Gastrocnemius medialis (tissue), 4 donors: ENCODE results near the gene RPS6KC1. TPM values are rescaled to one million over a fixed set of nuclear protein-coding genes. Genes with fewer than 3 reads are reported as not detected.
"Not testable (repeated sequence)": the region's sequence is repeated elsewhere in the genome, so short reads cannot be mapped to it uniquely, and the experiment has no call there.

ENCODE experiments used
- ATAC-seq, 2 donors: fragments of 150-250 bp; one replicate each; pipeline ENCODE4 v1.9.1; 2016
- DNase-seq, 2 donors: peaks; one replicate each; pipeline ENCODE4 v3.0.0-alpha.2; 2019
- H3K27ac ChIP-seq, 4 donors: fragments of 200-600 bp; sonication (generic); 1 replicate in 1 of 4; 2 replicates in 3 of 4; pipeline ENCODE4 v1.5.1; 2016 to 2018; ENCODE audit warnings: mild to moderate bottlenecking in 2 of 4, moderate library complexity in 1 of 4
- H3K27me3 ChIP-seq, 3 donors: fragments of 200-600 bp; sonication (generic) in 2 of 3; 1 replicate in 1 of 3; 2 replicates in 2 of 3; pipeline versions ENCODE4 v1.5.1 to v1.6.0; 2016 to 2019; ENCODE audit warnings: mild to moderate bottlenecking in 1 of 3, moderate library complexity in 1 of 3
- H3K36me3 ChIP-seq, 2 donors: fragments of 200-600 bp; sonication (generic) in 1 of 2; one replicate each; pipeline ENCODE4 v1.5.1; 2017 to 2018
- H3K4me1 ChIP-seq, 2 donors: fragments of 200-600 bp; sonication (generic) in 1 of 2; one replicate each; pipeline ENCODE4 v1.5.1; 2016 to 2017; ENCODE audit warnings: mild to moderate bottlenecking in 2 of 2
- H3K4me3 ChIP-seq, 4 donors: fragments of 200-600 bp; sonication (generic) in 3 of 4; 1 replicate in 1 of 4; 2 replicates in 3 of 4; pipeline ENCODE4 v1.5.1; 2016 to 2019; ENCODE audit warnings: mild to moderate bottlenecking in 2 of 4
- H3K9me3 ChIP-seq, 3 donors: fragments of 200-600 bp; sonication (generic) in 2 of 3; 1 replicate in 1 of 3; 2 replicates in 2 of 3; pipeline ENCODE4 v1.5.1; 2016 to 2019
- CTCF ChIP-seq, 5 experiments: fragments of 450-650 bp in 3 of 5; fragments of 200-600 bp in 2 of 5; sonication (generic) in 2 of 5; IDR thresholded peaks in 4 of 5; conservative IDR thresholded peaks in 1 of 5; 1 replicate in 4 of 5; 2 replicates in 1 of 5; pipeline ENCODE4 v1.5.1; 2016 to 2019; ENCODE audit warnings: antibody characterized with exemption in 5 of 5, mild to moderate bottlenecking in 3 of 5, moderate library complexity in 3 of 5
- POLR2A ChIP-seq, 2 donors: fragments of 450-650 bp; IDR thresholded peaks; one replicate each; pipeline ENCODE4 v1.6.1; 2017; ENCODE audit warnings: antibody characterized with exemption in 2 of 2, mild to moderate bottlenecking in 2 of 2, moderate library complexity in 2 of 2
- in situ Hi-C, 4 donors: fragments of 200-750 bp; cut with MboI; loops; one replicate each; pipeline versions ENCODE4 v1.15.0 to v1.8.0; 2017; ENCODE audit warnings: low sequenced_read_pairs in 4 of 4
- intact Hi-C: fragments of 100-400 bp; cut with DNase I; formaldehyde crosslinking; loops from one replicate; pipeline ENCODE4 v1.15.1; 2023; ENCODE audit warnings: low total_unique reads
- total RNA-seq, 4 donors: library from RNA; depleted of rRNA; stranded (reverse); fragments of >200 nt; gene quantifications; one replicate each; pipeline versions ENCODE4 v1.1.0 to v1.2.3, GENCODE V29; 2016

The RPS6KC1 gene
- total RNA-seq, 4 donors from 2014 or later: 14.5 to 22.2 (median 16.2) TPM

GRCh38 chr1:213154056-213154685, 103.1 kb downstream of the RPS6KC1 start:
- ATAC-seq: no peak
- H3K4me3 ChIP-seq: no peak overlapping the region
- no peak for TF ChIP-seq CTCF (IDR thresholded peaks at IDR 0.05 in 4 of 5, conservative IDR thresholded peaks at IDR 0.05 in 1 of 5)
- TF ChIP-seq POLR2A (IDR thresholded peaks at IDR 0.05): no peak

GRCh38 chr1:213159376-213159775, 108.3 kb downstream of the RPS6KC1 start:
- no peak for TF ChIP-seq POLR2A (IDR thresholded peaks at IDR 0.05)
- TF ChIP-seq CTCF (IDR thresholded peaks at IDR 0.05 in 4 of 5, conservative IDR thresholded peaks at IDR 0.05 in 1 of 5): no peak
- intact Hi-C loops (no loop called here), in situ Hi-C loops (no loop called here)
- Histone ChIP-seq H3K27ac (no peak overlapping the region), H3K9me3 (no peaks in the 10 kb centered on the region), H3K27me3 (no peaks in the 10 kb centered on the region), H3K36me3 (no peaks in the 10 kb centered on the region), H3K4me1 (peaks cover 7 to 8% of the 10 kb centered on the region in 2 donors), H3K4me3 (no peak overlapping the region)
- DNase-seq (no peak), ATAC-seq (no peak)

More at GRCh38 chr1:213154056-213154685, 103.1 kb downstream of the RPS6KC1 start:
- Histone ChIP-seq H3K4me1 (peaks cover 7 to 8% of the 10 kb centered on the region in 2 donors), H3K27me3 (no peaks in the 10 kb centered on the region), H3K9me3 (no peaks in the 10 kb centered on the region), H3K27ac (no peak overlapping the region), H3K36me3 (no peaks in the 10 kb centered on the region)
- in situ Hi-C loops: no loop called here
- DNase-seq: no peak
- intact Hi-C loops: no loop called here

GRCh38 chr1:213160442-213160841, 109.4 kb downstream of the RPS6KC1 start:
- H3K9me3 ChIP-seq, H3K4me3 ChIP-seq, DNase-seq, H3K27me3 ChIP-seq, H3K36me3 ChIP-seq, H3K4me1 ChIP-seq, ATAC-seq, intact Hi-C loops, H3K27ac ChIP-seq, in situ Hi-C loops: not testable (repeated sequence)

GRCh38 chr1:213162338-213162737, 111.3 kb downstream of the RPS6KC1 start:
- Histone ChIP-seq H3K4me3 (no peak overlapping the region), H3K36me3 (no peaks in the 10 kb centered on the region), H3K27ac (no peak overlapping the region), H3K27me3 (no peaks in the 10 kb centered on the region), H3K9me3 (no peaks in the 10 kb centered on the region), H3K4me1 (peaks cover 7 to 12% of the 10 kb centered on the region in 2 donors)
- DNase-seq (peak in 1 of 2 donors; percentile 47), ATAC-seq (peak; percentile 56 to 64)
- TF ChIP-seq CTCF (IDR thresholded peaks at IDR 0.05 in 4 of 5, conservative IDR thresholded peaks at IDR 0.05 in 1 of 5): no peak
- no peak for TF ChIP-seq POLR2A (IDR thresholded peaks at IDR 0.05)
- in situ Hi-C loops (no loop called here), intact Hi-C loops (no loop called here)

GRCh38 chr1:213162862-213163261, 111.8 kb downstream of the RPS6KC1 start:
- Histone ChIP-seq H3K36me3 (no peaks in the 10 kb centered on the region), H3K27me3 (no peaks in the 10 kb centered on the region), H3K4me1 (peaks cover 9 to 11% of the 10 kb centered on the region in 2 donors), H3K27ac (peak overlapping the region in 1 of 4 donors; percentile 7), H3K4me3 (no peak overlapping the region), H3K9me3 (no peaks in the 10 kb centered on the region)
- ATAC-seq (no peak), DNase-seq (no peak)
- TF ChIP-seq CTCF (IDR thresholded peaks at IDR 0.05 in 4 of 5, conservative IDR thresholded peaks at IDR 0.05 in 1 of 5) (no peak), POLR2A (IDR thresholded peaks at IDR 0.05) (no peak)
- intact Hi-C loops (no loop called here), in situ Hi-C loops (no loop called here)
